Epithelial cell of proximal tubule (primary cell): Measurements from ENCODE around the gene SRP68. TPM values are rescaled to one million over a fixed set of nuclear protein-coding genes. Genes with fewer than 3 reads are reported as not detected.
A peak's percentile ranks its signal among the peaks of the same experiment; 100 is the strongest.

Experiments used
- DNase-seq: peaks from one replicate; pipeline ENCODE4 v3.0.0-alpha.2; 2011; ENCODE audit warnings: low read depth
- H3K4me3 ChIP-seq: 2 replicates; pipeline ENCODE4 v1.5.1; 2011; ENCODE audit warnings: low read depth, mild to moderate bottlenecking, low read length
- CTCF ChIP-seq: conservative IDR thresholded peaks from 2 replicates; pipeline ENCODE4 v1.5.1; 2012; ENCODE audit warnings: low read depth, mild to moderate bottlenecking, low read length
- total RNA-seq: library from RNA; depleted of rRNA; stranded (reverse); fragments of >200 nt; gene quantifications from 2 replicates; pipeline ENCODE4 v1.2.3, GENCODE V29; 2015

The SRP68 gene
- total RNA-seq, 1 donor from 2014 or later = 15.3 TPM

- peak; percentile 15 for DNase-seq
- no peak overlapping the region for H3K4me3 ChIP-seq
- no peak for TF ChIP-seq CTCF
Measured at GRCh38 chr17:76054112-76054476, 18.2 kb downstream of the SRP68 start.

GRCh38 chr17:76053246-76054111 lies 18.8 kb downstream of the SRP68 start:
- peak; percentile 40 for DNase-seq
- no peak overlapping the region for H3K4me3 ChIP-seq
- no peak for TF ChIP-seq CTCF

- peak; percentile 29 for DNase-seq
- TF ChIP-seq CTCF = no peak
- no peak overlapping the region for H3K4me3 ChIP-seq
Measured at GRCh38 chr17:76051561-76051960, 20.8 kb downstream of the SRP68 start.

GRCh38 chr17:76050538-76051467 lies 21.5 kb downstream of the SRP68 start:
- no peak for TF ChIP-seq CTCF
- H3K4me3 ChIP-seq = no peak overlapping the region
- DNase-seq = peak; percentile 75

- DNase-seq = no peak
- TF ChIP-seq CTCF = no peak
- no peak overlapping the region for H3K4me3 ChIP-seq
Measured at GRCh38 chr17:76049836-76050537, 22.3 kb downstream of the SRP68 start.

- H3K4me3 ChIP-seq = no peak overlapping the region
- TF ChIP-seq CTCF = no peak
- no peak for DNase-seq
Measured at GRCh38 chr17:76049239-76049638, 23.1 kb downstream of the SRP68 start.
